Measurements from ENCODE around the gene PUS7L.
A peak's percentile ranks its signal among the peaks of the same experiment; 100 is the strongest.
"Not testable (repeated sequence)": the region's sequence is repeated elsewhere in the genome, so short reads cannot be mapped to it uniquely, and the experiment has no call there.

The PUS7L gene, protein sequence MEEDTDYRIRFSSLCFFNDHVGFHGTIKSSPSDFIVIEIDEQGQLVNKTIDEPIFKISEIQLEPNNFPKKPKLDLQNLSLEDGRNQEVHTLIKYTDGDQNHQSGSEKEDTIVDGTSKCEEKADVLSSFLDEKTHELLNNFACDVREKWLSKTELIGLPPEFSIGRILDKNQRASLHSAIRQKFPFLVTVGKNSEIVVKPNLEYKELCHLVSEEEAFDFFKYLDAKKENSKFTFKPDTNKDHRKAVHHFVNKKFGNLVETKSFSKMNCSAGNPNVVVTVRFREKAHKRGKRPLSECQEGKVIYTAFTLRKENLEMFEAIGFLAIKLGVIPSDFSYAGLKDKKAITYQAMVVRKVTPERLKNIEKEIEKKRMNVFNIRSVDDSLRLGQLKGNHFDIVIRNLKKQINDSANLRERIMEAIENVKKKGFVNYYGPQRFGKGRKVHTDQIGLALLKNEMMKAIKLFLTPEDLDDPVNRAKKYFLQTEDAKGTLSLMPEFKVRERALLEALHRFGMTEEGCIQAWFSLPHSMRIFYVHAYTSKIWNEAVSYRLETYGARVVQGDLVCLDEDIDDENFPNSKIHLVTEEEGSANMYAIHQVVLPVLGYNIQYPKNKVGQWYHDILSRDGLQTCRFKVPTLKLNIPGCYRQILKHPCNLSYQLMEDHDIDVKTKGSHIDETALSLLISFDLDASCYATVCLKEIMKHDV

GRCh38 chr12:43758728-43759563, at the start of gene PUS7L, which contains the start of gene IRAK4:
Gene PUS7L (minus strand): TSS chr12:43758790. CDS start chr12:43755245, 3,545 bp downstream.
Gene IRAK4 (plus strand): TSS chr12:43758951. CDS start chr12:43768112, 9,161 bp downstream.
- DNase-seq, result peak; percentile 96

GRCh38 chr12:43807386-43807785, 48.8 kb upstream of the PUS7L start:
- no peak for DNase-seq

DNA sequence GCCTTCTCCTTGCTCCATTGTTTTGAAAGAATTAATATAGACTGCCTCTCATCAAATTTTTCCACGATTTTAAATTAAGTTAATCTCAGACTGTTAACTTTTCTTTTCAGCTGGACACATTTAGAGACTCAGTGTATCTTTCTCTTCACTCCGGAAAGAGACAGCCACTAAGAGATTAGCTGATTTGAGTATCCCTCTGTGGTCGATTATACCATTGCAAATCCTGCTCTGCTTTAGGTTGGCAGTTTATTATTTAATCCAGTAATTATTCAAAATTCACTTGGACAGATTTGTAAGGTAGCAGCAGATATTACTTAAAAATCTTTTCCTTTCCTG, 48.1 kb upstream of the PUS7L start:
- no peak for DNase-seq

GRCh38 chr12:43805860-43806736, 47.5 kb upstream of the PUS7L start, which contains the start of gene TWF1:
Gene TWF1 (minus strand): TSS chr12:43806317. CDS start chr12:43806245, 72 bp downstream.
- DNase-seq, result peak; percentile 76

- no peak for DNase-seq
Measured at GRCh38 chr12:43805149-43805859, 46.7 kb upstream of the PUS7L start.

DNA sequence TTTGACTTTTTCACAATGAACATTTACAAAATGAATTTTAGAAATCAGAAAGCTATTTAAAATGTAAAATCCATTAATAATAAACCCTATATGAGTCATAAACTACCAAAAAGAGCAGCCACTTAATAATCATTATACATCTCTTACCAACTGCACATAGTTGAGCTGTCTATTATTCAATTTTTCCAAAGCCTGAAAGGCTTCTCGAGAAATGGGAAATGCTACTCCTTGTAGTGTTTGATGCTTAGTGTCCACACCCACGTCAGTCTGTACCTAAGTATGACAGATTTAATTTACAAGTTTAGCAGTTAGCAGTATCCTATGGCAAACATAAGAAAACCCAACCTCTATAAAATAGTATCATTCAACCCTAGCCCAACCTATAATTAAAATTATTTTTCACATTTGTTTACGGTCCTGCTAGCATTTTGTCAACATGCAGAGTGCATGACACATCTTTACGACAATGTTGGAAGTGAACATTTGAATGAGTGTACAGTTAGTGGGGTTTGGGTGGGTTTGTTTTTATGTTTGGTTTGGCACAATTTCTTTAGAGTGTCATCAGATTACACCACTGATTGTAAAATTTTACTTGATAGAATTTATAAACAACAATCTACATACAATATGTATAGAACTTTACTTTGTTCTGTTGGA, 39.1 kb upstream of the PUS7L start:
- no peak for DNase-seq

DNA sequence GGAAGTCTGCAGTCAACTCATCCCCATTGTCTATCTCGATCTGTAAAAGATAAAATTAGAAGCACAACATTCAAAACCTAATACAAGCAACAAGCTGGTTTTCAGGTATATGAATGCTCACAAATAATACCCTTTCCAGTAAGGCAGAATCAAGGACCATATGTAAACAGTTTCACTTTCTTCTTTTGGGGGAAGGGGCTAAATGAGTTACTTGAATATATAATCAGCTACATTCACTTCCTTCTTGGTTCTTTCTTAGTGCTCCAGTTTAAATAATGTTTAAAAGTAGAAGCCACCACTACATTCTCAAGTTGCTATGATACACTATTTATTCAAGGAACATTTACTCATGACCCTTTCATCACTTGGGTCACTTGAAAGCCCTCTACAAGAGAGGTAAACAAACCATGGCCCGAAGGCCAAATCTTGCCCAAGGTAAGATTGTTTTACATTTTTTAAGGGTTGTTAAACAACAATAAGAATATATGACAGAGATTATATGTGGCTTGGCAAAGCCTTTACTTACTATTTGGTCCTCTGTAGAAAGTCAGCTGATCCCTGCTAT, 37.2 kb upstream of the PUS7L start:
- no peak for DNase-seq

- no peak for DNase-seq
Measured at GRCh38 chr12:43789941-43790340, 31.4 kb upstream of the PUS7L start.

- no peak for DNase-seq
Measured at GRCh38 chr12:43786899-43787693, 28.5 kb upstream of the PUS7L start.

GRCh38 chr12:43776498-43776897, 17.9 kb upstream of the PUS7L start:
- DNase-seq, result no peak

DNA sequence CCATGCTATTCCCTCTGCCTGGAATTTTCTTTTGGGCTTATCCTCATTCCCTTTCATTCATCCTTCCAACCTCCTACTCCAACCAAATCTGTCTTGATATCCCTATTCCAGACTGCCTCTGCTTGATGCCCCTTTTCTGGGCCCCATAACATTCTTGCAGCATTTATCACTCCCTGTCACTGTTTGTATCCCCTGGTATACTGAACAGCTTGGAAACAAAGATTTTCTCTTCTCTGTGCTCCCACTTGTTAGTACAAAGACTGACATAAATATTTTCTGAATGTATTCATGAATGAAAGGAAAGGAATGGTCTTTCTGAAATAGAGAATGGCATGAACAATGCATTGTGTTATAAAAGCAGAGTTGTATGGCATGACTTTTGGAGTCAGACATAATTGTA, 7.7 kb upstream of the PUS7L start:
- no peak for DNase-seq

GRCh38 chr12:43764528-43764927, 5.9 kb upstream of the PUS7L start:
- no peak for DNase-seq

- DNase-seq, result no peak
Measured at GRCh38 chr12:43763769-43764168, 5.2 kb upstream of the PUS7L start.

DNA sequence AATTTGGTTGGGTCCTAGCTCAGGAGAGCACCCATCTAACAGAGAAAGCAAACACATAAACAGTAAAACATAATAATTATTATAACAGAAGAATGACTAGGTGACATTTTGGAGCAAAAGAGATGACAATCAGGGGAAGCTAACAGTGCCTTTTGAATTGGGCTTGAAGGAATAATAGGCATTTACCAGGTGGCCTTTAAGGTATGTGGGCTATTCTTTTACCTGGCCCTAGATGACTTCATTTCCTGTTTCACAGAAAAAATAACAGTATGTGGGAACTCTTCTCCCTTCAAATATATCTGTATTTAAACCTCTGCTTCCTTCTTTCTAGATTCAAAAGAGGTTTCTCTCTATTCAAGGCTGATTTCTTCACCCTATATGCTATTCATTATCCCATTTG, 4.0 kb upstream of the PUS7L start:
- DNase-seq, result no peak

GRCh38 chr12:43761500-43761899, 2.9 kb upstream of the PUS7L start:
- DNase-seq, result no peak

DNA sequence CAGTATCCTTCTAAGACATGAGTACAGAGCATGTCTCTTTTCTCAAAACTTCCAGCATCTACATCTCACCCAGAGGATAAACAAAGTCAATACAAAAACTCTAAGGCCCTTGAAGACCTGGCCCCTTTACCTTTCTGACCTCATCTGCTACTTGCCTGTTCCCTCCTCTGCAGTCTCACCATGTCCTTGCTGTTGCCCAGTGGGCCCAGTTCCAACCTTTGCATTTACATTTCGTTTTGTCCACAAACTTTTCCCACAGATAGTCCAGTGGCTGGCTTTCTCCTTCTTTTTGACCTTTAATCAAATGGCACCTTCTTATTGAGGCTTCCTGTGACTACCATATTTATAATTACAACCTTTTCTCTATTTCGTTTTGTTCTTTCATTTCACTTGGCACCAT, 1.8 kb upstream of the PUS7L start:
- no peak for DNase-seq

DNA sequence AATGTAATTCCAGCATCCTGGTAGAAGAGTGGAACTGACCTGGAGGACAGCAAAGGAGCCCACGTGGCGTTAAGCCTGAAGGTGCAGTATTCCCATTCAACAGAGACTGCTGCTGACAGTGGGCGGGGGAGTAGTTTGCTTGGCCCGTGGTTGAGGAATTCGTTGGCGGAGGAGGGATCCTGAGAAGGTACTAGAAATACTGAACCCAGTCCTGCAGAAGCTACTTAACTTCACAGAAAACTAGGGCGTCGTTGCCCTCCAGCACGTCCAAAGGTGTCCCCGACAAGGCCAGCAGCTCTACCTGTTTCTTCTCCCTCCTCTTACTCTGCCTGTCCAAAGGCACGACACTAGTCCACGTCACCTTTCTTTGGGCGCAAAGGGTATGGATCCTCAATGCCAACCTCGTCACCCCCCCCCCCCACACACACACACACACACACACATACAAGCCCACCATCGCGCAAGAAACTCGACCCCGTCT, 303 bp downstream of the PUS7L start:
- peak; percentile 10 for DNase-seq

DNA sequence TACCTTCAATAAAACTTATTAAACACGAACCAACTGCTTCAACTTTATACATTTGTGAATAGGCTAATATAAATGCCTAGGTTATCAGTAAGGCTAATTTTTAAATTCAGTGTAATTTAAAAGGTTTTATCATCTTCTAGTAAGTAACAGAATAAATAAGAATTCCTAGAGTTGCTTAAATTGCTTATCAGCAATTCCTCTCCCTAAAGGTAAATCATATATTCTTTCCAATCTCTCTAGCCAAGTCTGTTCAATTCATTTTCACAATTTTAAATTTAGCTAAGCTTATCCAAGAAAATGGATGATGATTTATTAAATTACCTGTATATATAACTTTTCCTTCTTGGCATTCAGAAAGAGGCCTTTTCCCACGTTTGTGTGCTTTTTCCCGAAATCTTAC, 4.6 kb downstream of the PUS7L start:
- no peak for DNase-seq

GRCh38 chr12:43751360-43751759, 7.2 kb downstream of the PUS7L start:
- DNase-seq, result not testable (repeated sequence)

GRCh38 chr12:43750814-43751213, 7.8 kb downstream of the PUS7L start:
- no peak for DNase-seq
